ENCODE data around the gene RBFOX2. TPM values are rescaled to one million over a fixed set of nuclear protein-coding genes. Genes with fewer than 3 reads are reported as not detected.
"Not testable (repeated sequence)": the region's sequence is repeated elsewhere in the genome, so short reads cannot be mapped to it uniquely, and the experiment has no call there.

Gene RBFOX2
- total RNA-seq, 1 experiment from 2014 or later: 24.2 TPM

DNA sequence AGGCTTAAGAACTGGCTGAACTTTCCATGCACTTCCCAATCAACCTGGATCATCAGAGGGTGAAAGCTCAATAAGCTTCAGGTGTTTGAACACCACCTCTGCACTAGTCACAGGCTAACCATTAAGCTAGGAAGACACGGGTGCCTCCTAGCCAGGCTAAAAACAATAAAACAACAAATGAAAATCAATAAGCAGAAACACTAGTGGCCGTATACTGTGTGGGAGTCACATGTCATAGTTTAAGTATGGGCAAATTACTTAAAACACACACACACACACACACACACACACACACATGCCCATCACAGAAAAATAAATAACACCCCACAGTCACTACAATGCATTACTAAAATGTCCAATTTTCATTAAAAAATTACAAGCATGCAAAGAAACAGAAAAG, 225.7 kb downstream of the RBFOX2 start:
- DNase-seq: no peak
- H3K4me1 ChIP-seq (ENCODE audit: low read length): no peaks in the 10 kb centered on the region
- H3K27me3 ChIP-seq (ENCODE audit: low read length): no peaks in the 10 kb centered on the region
- no peaks in the 10 kb centered on the region for H3K36me3 ChIP-seq (ENCODE audit: insufficient read depth, low read length)
- H3K9me3 ChIP-seq (ENCODE audit: low read length): no peaks in the 10 kb centered on the region
- H3K9ac ChIP-seq (ENCODE audit: low read length): no peak overlapping the region
- no peak overlapping the region for H2AFZ ChIP-seq (ENCODE audit: low read length)
- no peaks in the 10 kb centered on the region; the same call in 1 of the 2 replicates for H4K20me1 ChIP-seq (ENCODE audit: insufficient read depth, low read depth, low read length)
- H3K79me2 ChIP-seq (ENCODE audit: low read length): no peaks in the 10 kb centered on the region
- no peak overlapping the region for H3K27ac ChIP-seq (ENCODE audit: low read length)
- no peak overlapping the region for H3K4me2 ChIP-seq (ENCODE audit: low read depth, low read length, poor library complexity, severe bottlenecking)
- H3K9me2 ChIP-seq (replicated peaks; ENCODE audit: insufficient read depth, low read length): no peaks in the 10 kb centered on the region
- H3K4me3 ChIP-seq (ENCODE audit: low read length): no peak overlapping the region

DNA sequence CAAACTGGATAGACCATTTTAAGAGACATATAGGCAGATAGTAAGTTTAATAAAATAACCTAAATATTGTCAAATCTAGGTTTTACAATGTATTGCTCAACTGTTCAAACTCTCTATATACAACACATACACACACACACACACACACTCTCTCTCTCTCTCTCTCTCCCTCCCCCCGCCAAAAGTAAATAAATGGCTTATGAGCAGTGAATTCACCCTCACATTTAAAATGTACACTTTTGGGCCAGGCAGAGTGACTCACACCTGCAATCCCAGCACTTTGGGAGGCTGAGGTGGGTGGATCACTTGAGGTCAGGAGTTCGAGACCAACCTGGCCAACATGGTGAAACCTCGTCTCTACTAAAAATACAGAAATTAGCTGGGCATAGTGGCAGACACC, 227.3 kb downstream of the RBFOX2 start:
- H3K4me3 ChIP-seq (ENCODE audit: low read length); H3K79me2 ChIP-seq (ENCODE audit: low read length); H3K27ac ChIP-seq (ENCODE audit: low read length); H3K9me3 ChIP-seq (ENCODE audit: low read length); H3K9ac ChIP-seq (ENCODE audit: low read length); H3K36me3 ChIP-seq (ENCODE audit: insufficient read depth, low read length); H3K27me3 ChIP-seq (ENCODE audit: low read length); H3K9me2 ChIP-seq (replicated peaks; ENCODE audit: insufficient read depth, low read length); DNase-seq; H2AFZ ChIP-seq (ENCODE audit: low read length); H4K20me1 ChIP-seq (ENCODE audit: insufficient read depth, low read depth, low read length); H3K4me1 ChIP-seq (ENCODE audit: low read length); H3K4me2 ChIP-seq (ENCODE audit: low read depth, low read length, poor library complexity, severe bottlenecking): not testable (repeated sequence)

DNA sequence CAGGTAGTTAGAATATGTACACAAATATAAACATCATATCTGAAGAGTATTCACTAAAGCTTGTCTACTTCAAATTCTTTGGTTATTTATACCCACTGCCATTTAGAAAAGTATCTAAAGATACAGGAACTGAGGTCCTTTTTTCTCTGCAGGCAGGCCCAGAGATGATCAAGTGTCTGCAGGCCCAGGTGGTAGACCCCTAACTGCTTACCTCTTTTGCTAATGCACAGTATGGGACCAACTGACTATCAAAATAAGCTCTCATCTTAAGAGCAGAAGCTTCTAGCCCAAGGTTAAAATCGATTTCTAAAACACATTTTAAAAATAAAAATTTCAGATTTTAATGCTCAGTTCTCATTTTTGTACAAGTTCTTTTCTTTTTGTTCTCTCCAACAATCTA, 229.5 kb downstream of the RBFOX2 start:
- Histone ChIP-seq H3K36me3 (ENCODE audit: insufficient read depth, low read length) (no peaks in the 10 kb centered on the region), H3K9ac (ENCODE audit: low read length) (no peak overlapping the region), H3K4me2 (ENCODE audit: low read depth, low read length, poor library complexity, severe bottlenecking) (no peak overlapping the region), H3K27me3 (ENCODE audit: low read length) (no peaks in the 10 kb centered on the region), H3K27ac (ENCODE audit: low read length) (no peak overlapping the region), H2AFZ (ENCODE audit: low read length) (no peak overlapping the region), H3K9me3 (ENCODE audit: low read length) (no peaks in the 10 kb centered on the region), H3K9me2 (replicated peaks; ENCODE audit: insufficient read depth, low read length) (no peaks in the 10 kb centered on the region), H3K79me2 (ENCODE audit: low read length) (no peaks in the 10 kb centered on the region), H3K4me3 (ENCODE audit: low read length) (no peak overlapping the region), H4K20me1 (ENCODE audit: insufficient read depth, low read depth, low read length) (peaks cover 5% of the 10 kb centered on the region), H3K4me1 (ENCODE audit: low read length) (no peaks in the 10 kb centered on the region; the same call in 1 of the 2 replicates)
- no peak for DNase-seq

DNA sequence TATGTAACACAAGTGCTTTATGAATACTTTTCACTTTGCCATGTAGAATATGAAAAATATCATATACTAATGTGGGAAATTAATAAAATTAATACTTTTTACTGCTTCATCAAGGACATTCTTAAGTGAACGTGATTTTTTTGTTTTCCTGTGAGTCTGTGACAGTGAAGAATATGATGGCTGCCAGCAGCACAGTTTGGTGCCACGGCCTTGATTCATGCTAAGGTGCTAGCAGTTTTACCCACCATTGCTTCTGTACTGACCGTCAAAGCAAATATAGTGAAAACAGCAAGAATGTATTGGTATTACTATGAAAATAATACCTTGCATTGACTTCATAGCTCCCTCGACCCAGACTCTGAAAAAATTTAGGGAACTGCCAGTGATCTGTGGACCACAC, 231.2 kb downstream of the RBFOX2 start:
- Histone ChIP-seq H2AFZ (ENCODE audit: low read length) (no peak overlapping the region), H3K9ac (ENCODE audit: low read length) (no peak overlapping the region), H3K4me3 (ENCODE audit: low read length) (no peak overlapping the region), H3K27me3 (ENCODE audit: low read length) (no peaks in the 10 kb centered on the region), H3K36me3 (ENCODE audit: insufficient read depth, low read length) (no peaks in the 10 kb centered on the region), H3K9me3 (ENCODE audit: low read length) (no peaks in the 10 kb centered on the region), H3K79me2 (ENCODE audit: low read length) (no peaks in the 10 kb centered on the region), H3K27ac (ENCODE audit: low read length) (no peak overlapping the region), H4K20me1 (ENCODE audit: insufficient read depth, low read depth, low read length) (peaks cover 5% of the 10 kb centered on the region), H3K4me2 (ENCODE audit: low read depth, low read length, poor library complexity, severe bottlenecking) (no peak overlapping the region), H3K9me2 (replicated peaks; ENCODE audit: insufficient read depth, low read length) (no peaks in the 10 kb centered on the region), H3K4me1 (ENCODE audit: low read length) (peaks cover 6% of the 10 kb centered on the region)
- DNase-seq: no peak

DNA sequence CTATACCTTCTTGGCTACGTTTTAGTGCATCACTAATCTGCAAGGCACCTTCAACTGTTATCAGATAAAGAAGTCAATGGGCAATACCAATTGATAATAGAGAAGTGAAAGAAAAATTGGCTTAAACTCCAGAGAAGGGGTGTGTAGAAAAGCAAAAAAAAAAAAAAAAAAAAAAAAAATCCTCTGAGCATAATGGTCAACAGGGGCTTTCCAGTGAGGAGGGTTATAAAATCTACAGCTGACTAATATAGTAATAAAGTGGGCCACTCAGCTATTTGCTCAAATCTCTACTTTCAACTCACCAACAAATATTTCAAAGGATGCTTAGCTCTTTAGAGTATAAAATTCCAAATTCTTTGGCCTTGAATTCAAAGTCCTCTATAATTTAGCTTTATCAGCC, 233.1 kb downstream of the RBFOX2 start:
- H2AFZ ChIP-seq (ENCODE audit: low read length): no peak overlapping the region
- no peaks in the 10 kb centered on the region for H3K9me2 ChIP-seq (replicated peaks; ENCODE audit: insufficient read depth, low read length)
- no peaks in the 10 kb centered on the region for H3K79me2 ChIP-seq (ENCODE audit: low read length)
- no peak for DNase-seq
- no peak overlapping the region for H3K4me2 ChIP-seq (ENCODE audit: low read depth, low read length, poor library complexity, severe bottlenecking)
- H3K4me3 ChIP-seq (ENCODE audit: low read length): no peak overlapping the region
- H3K4me1 ChIP-seq (ENCODE audit: low read length): peaks cover 9% of the 10 kb centered on the region
- H4K20me1 ChIP-seq (ENCODE audit: insufficient read depth, low read depth, low read length): peaks cover 5% of the 10 kb centered on the region; the same call in 1 of the 2 replicates
- no peaks in the 10 kb centered on the region for H3K36me3 ChIP-seq (ENCODE audit: insufficient read depth, low read length)
- H3K9ac ChIP-seq (ENCODE audit: low read length): no peak overlapping the region
- no peak overlapping the region for H3K27ac ChIP-seq (ENCODE audit: low read length)
- no peaks in the 10 kb centered on the region for H3K9me3 ChIP-seq (ENCODE audit: low read length)
- H3K27me3 ChIP-seq (ENCODE audit: low read length): no peaks in the 10 kb centered on the region

DNA sequence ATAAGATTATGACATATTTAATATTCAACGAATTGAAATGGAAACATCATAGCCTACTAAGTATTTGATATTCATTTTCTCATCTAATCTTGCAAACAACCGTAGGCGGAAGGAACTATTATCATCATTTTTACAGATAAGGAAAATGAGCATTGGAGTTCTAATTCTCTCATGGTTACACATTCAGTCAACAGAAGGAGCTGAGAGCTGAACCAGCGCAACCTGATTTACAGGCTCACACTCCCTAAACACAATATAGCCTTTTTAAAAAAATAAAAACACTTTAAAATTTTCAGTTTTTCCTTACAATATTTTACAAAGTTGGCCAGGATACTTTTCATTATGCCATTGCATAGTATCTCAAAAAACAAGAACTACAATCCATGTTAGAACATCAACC, 236.1 kb downstream of the RBFOX2 start:
- Histone ChIP-seq H2AFZ (ENCODE audit: low read length) (no peak overlapping the region), H3K9ac (ENCODE audit: low read length) (no peak overlapping the region), H3K4me3 (ENCODE audit: low read length) (no peak overlapping the region), H3K9me2 (replicated peaks; ENCODE audit: insufficient read depth, low read length) (no peaks in the 10 kb centered on the region), H3K4me2 (ENCODE audit: low read depth, low read length, poor library complexity, severe bottlenecking) (no peak overlapping the region), H3K9me3 (ENCODE audit: low read length) (no peaks in the 10 kb centered on the region), H3K36me3 (ENCODE audit: insufficient read depth, low read length) (no peaks in the 10 kb centered on the region), H3K79me2 (ENCODE audit: low read length) (no peaks in the 10 kb centered on the region), H3K4me1 (ENCODE audit: low read length) (peaks cover 9% of the 10 kb centered on the region), H3K27ac (ENCODE audit: low read length) (no peak overlapping the region), H3K27me3 (ENCODE audit: low read length) (no peaks in the 10 kb centered on the region), H4K20me1 (ENCODE audit: insufficient read depth, low read depth, low read length) (peaks cover 5% of the 10 kb centered on the region; the same call in 1 of the 2 replicates)
- DNase-seq: no peak

DNA sequence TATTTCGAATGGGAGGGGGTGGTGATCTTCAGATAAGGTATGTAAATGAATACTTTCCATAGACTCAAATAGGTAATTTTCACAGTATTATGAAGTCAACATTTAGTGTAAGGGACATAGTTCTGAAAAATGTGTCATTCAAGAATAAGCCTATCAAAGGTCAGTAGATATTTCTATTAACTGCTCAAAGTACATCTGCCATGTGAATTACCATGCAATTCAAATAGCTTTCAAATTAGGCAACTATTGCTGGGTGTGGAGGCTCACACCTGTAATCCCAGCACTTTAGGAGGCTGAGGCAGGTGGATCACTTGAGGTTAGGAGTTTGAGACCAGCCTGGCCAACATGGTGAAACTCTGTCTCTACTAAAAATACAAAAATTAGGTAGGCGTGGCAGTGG, 236.8 kb downstream of the RBFOX2 start:
- not testable (repeated sequence) for H2AFZ ChIP-seq (ENCODE audit: low read length); H3K9ac ChIP-seq (ENCODE audit: low read length); H3K36me3 ChIP-seq (ENCODE audit: insufficient read depth, low read length); H3K4me2 ChIP-seq (ENCODE audit: low read depth, low read length, poor library complexity, severe bottlenecking); H4K20me1 ChIP-seq (ENCODE audit: insufficient read depth, low read depth, low read length); H3K9me2 ChIP-seq (replicated peaks; ENCODE audit: insufficient read depth, low read length); DNase-seq; H3K79me2 ChIP-seq (ENCODE audit: low read length); H3K4me3 ChIP-seq (ENCODE audit: low read length); H3K27me3 ChIP-seq (ENCODE audit: low read length); H3K9me3 ChIP-seq (ENCODE audit: low read length); H3K4me1 ChIP-seq (ENCODE audit: low read length); H3K27ac ChIP-seq (ENCODE audit: low read length)

DNA sequence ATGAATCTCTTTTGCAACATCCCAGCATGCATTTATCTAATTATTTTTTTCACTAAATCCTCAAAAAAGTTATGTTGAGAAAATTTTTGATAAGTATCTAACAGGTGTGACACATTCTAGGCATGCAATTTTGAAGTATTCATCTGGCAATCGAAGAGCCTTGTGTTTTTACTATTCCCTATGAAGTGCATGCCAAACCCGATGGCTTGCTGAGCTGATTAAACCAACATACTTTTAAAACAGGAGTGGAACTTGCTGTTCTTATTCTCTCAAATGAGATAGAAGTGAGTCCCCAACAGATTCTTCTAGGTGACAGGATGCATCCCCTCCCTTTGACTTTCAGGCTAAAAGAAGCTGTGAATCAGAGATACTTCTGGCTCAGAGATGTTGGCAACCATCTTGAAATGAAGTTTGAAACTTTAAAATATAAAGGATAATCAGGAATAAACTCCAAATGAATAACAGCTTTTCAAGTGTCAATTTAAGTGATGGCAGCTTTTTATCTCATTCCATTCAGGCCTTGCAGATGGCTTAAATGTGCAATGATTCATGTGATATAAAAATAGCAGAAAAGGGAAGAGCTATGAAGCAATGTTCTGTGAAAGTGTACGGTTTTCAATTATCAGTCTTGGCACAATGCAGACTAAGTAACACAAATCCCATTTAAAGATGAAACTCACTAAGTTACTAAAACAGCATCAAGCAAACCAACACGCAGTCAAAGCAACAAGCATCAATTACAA, 243.3 kb downstream of the RBFOX2 start:
- no peak overlapping the region for H3K4me2 ChIP-seq (ENCODE audit: low read depth, low read length, poor library complexity, severe bottlenecking)
- no peak for DNase-seq

More for the DNA sequence above, 243.3 kb downstream of the RBFOX2 start:
- H3K36me3 ChIP-seq (ENCODE audit: insufficient read depth, low read length): no peaks in the 10 kb centered on the region
- H3K27me3 ChIP-seq (ENCODE audit: low read length): no peaks in the 10 kb centered on the region
- no peaks in the 10 kb centered on the region for H3K79me2 ChIP-seq (ENCODE audit: low read length)
- no peak overlapping the region for H3K27ac ChIP-seq (ENCODE audit: low read length)
- H2AFZ ChIP-seq (ENCODE audit: low read length): no peak overlapping the region
- no peak overlapping the region for H3K9ac ChIP-seq (ENCODE audit: low read length)
- no peaks in the 10 kb centered on the region for H3K9me2 ChIP-seq (replicated peaks; ENCODE audit: insufficient read depth, low read length)
- no peaks in the 10 kb centered on the region for H4K20me1 ChIP-seq (ENCODE audit: insufficient read depth, low read depth, low read length)
- H3K9me3 ChIP-seq (ENCODE audit: low read length): no peaks in the 10 kb centered on the region
- peaks cover 9% of the 10 kb centered on the region for H3K4me1 ChIP-seq (ENCODE audit: low read length)
- no peak overlapping the region for H3K4me3 ChIP-seq (ENCODE audit: low read length)

All from Karpas-422 (cell line).